Keratinocyte (primary cell): ENCODE results near the gene ANKRD44.

ENCODE experiments used
- EZH2 ChIP-seq: IDR thresholded peaks from one replicate; pipeline ENCODE4 v1.6.1; 2012; ENCODE audit warnings: inconsistent platforms, mild to moderate bottlenecking, low read length, moderate library complexity
- TF ChIP-seq, protein P1 (sequence below), 3 experiments: IDR thresholded peaks in 1 of 3; conservative IDR thresholded peaks in 1 of 3; optimal IDR thresholded peaks in 1 of 3; 2 replicates in 2 of 3; 3 replicates in 1 of 3; pipeline versions ENCODE3 to v1.5.1; 2011; ENCODE audit warnings: low read length in 3 of 3, mild to moderate bottlenecking in 3 of 3, moderate library complexity in 2 of 3, control low read depth in 1 of 3, inconsistent platforms in 1 of 3; ENCODE audit not compliant: insufficient read depth in 2 of 3; ENCODE audit errors: extremely low read depth in 1 of 3

DNA sequence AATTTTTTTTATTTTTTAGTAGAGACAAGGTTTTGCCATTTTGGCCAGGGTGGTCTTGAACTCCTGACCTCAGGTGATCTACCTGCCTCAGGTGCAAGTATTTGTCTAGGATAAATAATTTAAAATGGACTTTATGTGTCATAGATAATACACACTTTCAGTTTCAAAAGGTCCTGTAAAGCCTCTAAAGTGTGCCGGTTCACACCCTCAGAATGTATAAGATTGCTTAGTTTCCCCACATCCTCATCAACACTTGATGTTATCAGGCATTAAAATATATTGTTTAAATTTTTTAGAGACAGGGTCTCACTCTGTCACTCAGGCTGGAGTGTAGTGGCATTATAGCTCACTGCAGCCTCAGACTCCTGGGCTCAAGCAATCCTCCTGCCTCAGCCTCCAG is 170.5 kb downstream of the ANKRD44 start:
- TF ChIP-seq, protein P1, sequence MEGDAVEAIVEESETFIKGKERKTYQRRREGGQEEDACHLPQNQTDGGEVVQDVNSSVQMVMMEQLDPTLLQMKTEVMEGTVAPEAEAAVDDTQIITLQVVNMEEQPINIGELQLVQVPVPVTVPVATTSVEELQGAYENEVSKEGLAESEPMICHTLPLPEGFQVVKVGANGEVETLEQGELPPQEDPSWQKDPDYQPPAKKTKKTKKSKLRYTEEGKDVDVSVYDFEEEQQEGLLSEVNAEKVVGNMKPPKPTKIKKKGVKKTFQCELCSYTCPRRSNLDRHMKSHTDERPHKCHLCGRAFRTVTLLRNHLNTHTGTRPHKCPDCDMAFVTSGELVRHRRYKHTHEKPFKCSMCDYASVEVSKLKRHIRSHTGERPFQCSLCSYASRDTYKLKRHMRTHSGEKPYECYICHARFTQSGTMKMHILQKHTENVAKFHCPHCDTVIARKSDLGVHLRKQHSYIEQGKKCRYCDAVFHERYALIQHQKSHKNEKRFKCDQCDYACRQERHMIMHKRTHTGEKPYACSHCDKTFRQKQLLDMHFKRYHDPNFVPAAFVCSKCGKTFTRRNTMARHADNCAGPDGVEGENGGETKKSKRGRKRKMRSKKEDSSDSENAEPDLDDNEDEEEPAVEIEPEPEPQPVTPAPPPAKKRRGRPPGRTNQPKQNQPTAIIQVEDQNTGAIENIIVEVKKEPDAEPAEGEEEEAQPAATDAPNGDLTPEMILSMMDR (optimal IDR thresholded peaks at IDR 0.05 in 1 of 3, IDR thresholded peaks at IDR 0.05 in 1 of 3, conservative IDR thresholded peaks at IDR 0.05 in 1 of 3; ENCODE audit: extremely low read depth in 1 of 3, insufficient read depth in 2 of 3, low read length in 3 of 3) = no peak
- TF ChIP-seq EZH2 = no peak
